Measurements from ENCODE around the gene PPP2R1B.

Gene PPP2R1B

DNA sequence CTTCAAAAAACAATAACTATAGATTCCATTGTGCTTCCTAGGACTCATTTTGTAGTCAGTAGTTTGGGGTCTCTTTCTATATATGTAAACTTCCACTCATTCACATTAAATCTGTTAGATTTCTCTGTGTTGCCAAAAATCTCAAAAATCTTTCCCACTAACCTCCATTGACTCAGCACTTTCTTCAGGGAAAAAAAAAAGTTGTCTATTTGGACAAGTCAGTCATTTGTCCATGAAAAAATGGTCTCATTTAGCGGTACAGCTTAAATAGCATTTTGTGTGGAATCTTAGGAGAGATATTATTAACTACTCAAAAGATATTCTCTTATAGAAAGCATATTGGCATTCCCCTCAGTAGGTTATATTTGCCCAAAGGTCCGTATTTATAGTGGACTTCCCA lies 81.9 kb downstream of the PPP2R1B start:
- DNase-seq = no peak

DNA sequence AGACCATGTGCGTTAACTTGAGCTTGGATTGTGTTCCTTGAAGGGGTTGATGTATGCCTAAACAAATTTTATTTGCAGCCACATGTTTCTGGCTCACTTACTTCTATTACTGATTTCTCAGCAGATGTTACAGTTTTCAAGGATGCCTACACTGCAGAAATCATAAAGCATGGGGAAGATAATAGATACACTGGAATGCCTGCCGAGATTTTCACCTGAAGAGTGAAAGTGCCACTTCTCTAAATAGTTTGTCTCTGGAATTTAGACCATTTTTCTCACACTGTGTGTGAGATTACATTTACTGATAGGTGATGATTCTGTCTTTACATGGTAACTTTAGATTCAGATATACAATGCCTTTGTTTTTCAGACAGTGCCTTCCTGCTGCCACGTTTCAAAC lies 82.4 kb downstream of the PPP2R1B start:
- DNase-seq = no peak

DNA sequence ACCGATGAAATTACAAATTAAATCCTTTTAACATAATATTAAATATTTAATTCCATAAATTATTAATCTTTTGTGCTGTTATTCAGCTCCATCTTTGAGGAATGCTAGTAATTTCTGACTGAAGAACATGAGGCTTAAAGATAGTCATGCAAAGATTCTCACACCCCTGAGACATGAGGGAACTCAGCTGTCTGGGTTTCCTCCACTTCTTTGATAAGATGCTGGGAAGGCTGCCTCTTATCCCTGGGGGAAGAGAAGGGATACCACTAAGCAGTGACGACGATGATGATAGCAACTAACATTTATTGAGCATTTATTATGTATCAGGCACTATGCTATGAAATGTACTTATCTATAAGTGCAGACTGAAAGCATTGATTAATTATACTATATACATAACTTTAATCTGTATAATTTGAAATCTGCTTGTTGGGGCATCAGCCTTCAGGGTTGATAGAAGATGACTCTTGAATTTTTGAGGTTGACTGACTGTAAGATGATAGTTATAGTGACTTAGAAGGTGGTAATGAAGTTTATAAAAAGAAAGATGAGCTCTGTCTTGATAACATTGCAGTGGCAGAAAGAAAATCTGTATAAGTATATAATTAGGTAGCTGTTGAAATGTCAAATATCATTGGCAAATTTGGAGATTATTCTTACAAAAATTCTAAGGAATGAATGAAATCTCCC lies 85.6 kb downstream of the PPP2R1B start:
- no peak for DNase-seq
